Skeletal muscle tissue (tissue), 1 donor: Measurements from ENCODE around the gene ADRM1. TPM values are rescaled to one million over a fixed set of nuclear protein-coding genes. Genes with fewer than 3 reads are reported as not detected.

Source experiments
- total RNA-seq: library from RNA; depleted of rRNA; stranded (reverse); fragments of >200 nt; gene quantifications from one replicate; pipeline ENCODE4 v1.2.3, GENCODE V29; 2014

ADRM1 gene
- total RNA-seq, 1 donor from 2014 or later: 41.8 TPM

Other genes with a start within 250 kb of the ADRM1 start
- 4.2 TPM for gene TAF4, start 237.1 kb upstream of the ADRM1 start, total RNA-seq
- 53.8 TPM for gene LSM14B, start 180.5 kb upstream of the ADRM1 start, total RNA-seq
- 121 TPM for gene PSMA7, start 159.6 kb upstream of the ADRM1 start, total RNA-seq
- 11.5 TPM for gene SS18L1, start 159.2 kb upstream of the ADRM1 start, total RNA-seq
- gene MTG2, start 120.0 kb upstream of the ADRM1 start, total RNA-seq: 10.4 TPM
- 0.52 TPM for gene HRH3, start 82.7 kb upstream of the ADRM1 start, total RNA-seq
- 26.6 TPM for gene OSBPL2, start 64.5 kb upstream of the ADRM1 start, total RNA-seq
- gene LAMA5, start 64.3 kb downstream of the ADRM1 start, total RNA-seq: 14.1 TPM
- gene RPS21, start 84.1 kb downstream of the ADRM1 start, total RNA-seq: 1,418 TPM
- gene CABLES2, start 104.3 kb downstream of the ADRM1 start, total RNA-seq: 1.0 TPM
- gene RBBP8NL, start 124.5 kb downstream of the ADRM1 start, total RNA-seq: not detected
- gene GATA5, start 173.0 kb downstream of the ADRM1 start, total RNA-seq: 0.52 TPM